ENCODE results near the gene GALNT9. TPM values are rescaled to one million over a fixed set of nuclear protein-coding genes. Genes with fewer than 3 reads are reported as not detected.

The GALNT9 gene
- total and polyA plus RNA-seq, 2 donors: 0.91 to 1.5 TPM

- Histone ChIP-seq H3K9me3 (ENCODE audit: control insufficient read depth in 2 of 2, insufficient read depth in 1 of 2, low read length in 1 of 2) (peaks cover 2 to 6% of the 10 kb centered on the region in 2 donors), H3K4me1 (ENCODE audit: control insufficient read depth in 2 of 2, insufficient read depth in 2 of 2, low read length in 2 of 2) (peaks cover 0 to 20% of the 10 kb centered on the region in 2 donors), H3K27me3 (ENCODE audit: control insufficient read depth in 2 of 2, insufficient read depth in 1 of 2, low read length in 1 of 2) (peaks cover 4 to 10% of the 10 kb centered on the region in 2 donors), H3K4me3 (ENCODE audit: low read length in 2 of 2) (no peak overlapping the region), H3K36me3 (ENCODE audit: control insufficient read depth in 2 of 2, insufficient read depth in 2 of 2, low read length in 1 of 2) (peaks cover 8 to 9% of the 10 kb centered on the region in 2 donors), H3K27ac (ENCODE audit: low read depth in 1 of 2, low read length in 1 of 2) (no peak overlapping the region)
- DNase-seq (ENCODE audit: low read depth in 6 of 9, low spot score in 9 of 9): no peak
- 98% methylated on average over 5 of the region's 5 CpGs for WGBS
Observed at GRCh38 chr12:132157733-132158409, 171.5 kb downstream of the GALNT9 start.

DNA sequence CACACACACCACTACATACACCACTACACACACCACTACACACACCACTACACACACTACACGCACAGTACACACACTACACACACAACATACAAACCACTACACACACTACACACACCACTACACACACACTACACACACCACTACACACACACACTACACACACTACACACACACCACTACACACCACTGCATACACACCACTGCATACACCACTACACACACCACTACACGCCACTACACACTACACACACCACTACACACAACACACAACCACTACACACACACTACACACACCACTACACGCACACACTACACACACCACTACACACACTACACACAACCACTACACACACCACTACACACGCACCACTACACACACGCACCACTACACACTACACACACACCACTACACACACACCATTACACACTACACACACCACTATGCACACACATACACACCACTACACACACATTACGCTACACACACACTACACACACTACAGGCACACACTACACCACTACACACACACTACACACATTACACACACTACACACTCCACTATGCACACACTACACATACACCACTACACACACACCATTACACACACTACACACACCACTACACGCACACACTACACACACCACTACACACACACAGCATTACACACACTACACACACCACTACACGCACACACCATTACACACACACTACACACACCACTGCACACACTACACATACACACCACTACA is 172.6 kb downstream of the GALNT9 start:
- no peak for DNase-seq (ENCODE audit: low read depth in 6 of 9, low spot score in 9 of 9)
- WGBS: 86% methylated on average over 8 of the region's 8 CpGs
- Histone ChIP-seq H3K4me3 (ENCODE audit: low read length in 2 of 2) (no peak overlapping the region), H3K4me1 (ENCODE audit: control insufficient read depth in 2 of 2, insufficient read depth in 2 of 2, low read length in 2 of 2) (peaks cover 0 to 11% of the 10 kb centered on the region in 2 donors), H3K9me3 (ENCODE audit: control insufficient read depth in 2 of 2, insufficient read depth in 1 of 2, low read length in 1 of 2) (peaks cover 2 to 6% of the 10 kb centered on the region in 2 donors), H3K27me3 (ENCODE audit: control insufficient read depth in 2 of 2, insufficient read depth in 1 of 2, low read length in 1 of 2) (no peaks in the 10 kb centered on the region), H3K27ac (ENCODE audit: low read depth in 1 of 2, low read length in 1 of 2) (no peak overlapping the region), H3K36me3 (ENCODE audit: control insufficient read depth in 2 of 2, insufficient read depth in 2 of 2, low read length in 1 of 2) (peaks cover 16 to 18% of the 10 kb centered on the region in 2 donors)

- peaks cover 0 to 11% of the 10 kb centered on the region in 2 donors for H3K4me1 ChIP-seq (ENCODE audit: control insufficient read depth in 2 of 2, insufficient read depth in 2 of 2, low read length in 2 of 2)
- WGBS: 96% methylated on average over 10 of the region's 10 CpGs
- no peaks in the 10 kb centered on the region for H3K27me3 ChIP-seq (ENCODE audit: control insufficient read depth in 2 of 2, insufficient read depth in 1 of 2, low read length in 1 of 2)
- DNase-seq (ENCODE audit: low read depth in 6 of 9, low spot score in 9 of 9): no peak
- H3K4me3 ChIP-seq (ENCODE audit: low read length in 2 of 2): no peak overlapping the region
- H3K36me3 ChIP-seq (ENCODE audit: control insufficient read depth in 2 of 2, insufficient read depth in 2 of 2, low read length in 1 of 2): peaks cover 24 to 26% of the 10 kb centered on the region in 2 donors
- H3K27ac ChIP-seq (ENCODE audit: low read depth in 1 of 2, low read length in 1 of 2): no peak overlapping the region
- H3K9me3 ChIP-seq (ENCODE audit: control insufficient read depth in 2 of 2, insufficient read depth in 1 of 2, low read length in 1 of 2): peaks cover 2 to 6% of the 10 kb centered on the region in 2 donors
Observed at GRCh38 chr12:132155771-132156572, 173.4 kb downstream of the GALNT9 start.

DNA sequence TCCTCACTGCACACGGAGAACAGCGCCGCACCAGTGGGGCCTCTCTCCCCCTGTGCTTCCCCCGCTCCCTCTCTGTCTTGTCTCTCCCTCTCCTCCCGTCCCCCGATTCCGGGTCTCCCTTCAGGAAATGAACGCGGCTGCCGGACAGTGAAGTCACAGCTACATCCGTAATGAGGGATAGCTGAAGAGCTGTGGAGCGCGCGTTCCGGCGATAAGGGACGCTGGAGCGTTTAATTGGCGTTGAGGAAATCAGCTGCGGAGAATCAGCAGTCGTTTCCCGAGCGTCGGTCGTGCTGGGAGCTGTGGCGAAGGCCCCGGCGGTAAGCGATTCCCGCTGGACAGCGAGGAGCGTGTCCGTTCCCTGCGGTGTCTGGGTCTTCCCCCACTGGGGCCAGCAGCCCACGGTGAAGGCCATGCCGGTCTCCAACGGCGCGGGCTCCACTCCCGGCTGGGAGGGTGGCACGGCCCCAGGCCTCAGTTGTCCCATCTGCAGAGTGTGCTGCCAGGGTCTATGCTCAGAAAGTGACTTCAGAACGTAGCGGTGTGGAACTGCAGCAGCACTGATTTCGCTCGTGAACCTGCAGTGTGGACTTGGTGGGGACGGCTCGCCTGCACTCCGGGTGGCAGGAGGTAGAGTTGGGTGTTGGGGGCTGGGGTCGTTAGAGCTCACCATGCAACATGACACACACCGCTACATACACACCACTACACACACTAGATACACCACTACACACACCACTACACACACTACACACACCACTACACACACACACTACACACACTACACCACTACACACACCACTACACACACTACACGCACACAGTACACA is 174.2 kb downstream of the GALNT9 start:
- DNase-seq (ENCODE audit: low read depth in 6 of 9, low spot score in 9 of 9): no peak
- Histone ChIP-seq H3K36me3 (ENCODE audit: control insufficient read depth in 2 of 2, insufficient read depth in 2 of 2, low read length in 1 of 2) (peaks cover 27 to 30% of the 10 kb centered on the region in 2 donors), H3K4me3 (ENCODE audit: low read length in 2 of 2) (no peak overlapping the region), H3K27ac (ENCODE audit: low read depth in 1 of 2, low read length in 1 of 2) (no peak overlapping the region), H3K9me3 (ENCODE audit: control insufficient read depth in 2 of 2, insufficient read depth in 1 of 2, low read length in 1 of 2) (peaks cover 2 to 6% of the 10 kb centered on the region in 2 donors), H3K4me1 (ENCODE audit: control insufficient read depth in 2 of 2, insufficient read depth in 2 of 2, low read length in 2 of 2) (peaks cover 0 to 11% of the 10 kb centered on the region in 2 donors), H3K27me3 (ENCODE audit: control insufficient read depth in 2 of 2, insufficient read depth in 1 of 2, low read length in 1 of 2) (no peaks in the 10 kb centered on the region)
- 92% methylated on average over 51 of the region's 51 CpGs for WGBS

- Histone ChIP-seq H3K4me1 (ENCODE audit: control insufficient read depth in 2 of 2, insufficient read depth in 2 of 2, low read length in 2 of 2) (peaks cover 0 to 11% of the 10 kb centered on the region in 2 donors), H3K4me3 (ENCODE audit: low read length in 2 of 2) (no peak overlapping the region), H3K27me3 (ENCODE audit: control insufficient read depth in 2 of 2, insufficient read depth in 1 of 2, low read length in 1 of 2) (no peaks in the 10 kb centered on the region), H3K27ac (ENCODE audit: low read depth in 1 of 2, low read length in 1 of 2) (no peak overlapping the region), H3K9me3 (ENCODE audit: control insufficient read depth in 2 of 2, insufficient read depth in 1 of 2, low read length in 1 of 2) (peaks cover 2 to 6% of the 10 kb centered on the region in 2 donors), H3K36me3 (ENCODE audit: control insufficient read depth in 2 of 2, insufficient read depth in 2 of 2, low read length in 1 of 2) (peaks cover 27 to 30% of the 10 kb centered on the region in 2 donors)
- WGBS: 80% methylated on average over 21 of the region's 21 CpGs
- DNase-seq (ENCODE audit: low read depth in 6 of 9, low spot score in 9 of 9): no peak
Observed at GRCh38 chr12:132154341-132154761, 175.0 kb downstream of the GALNT9 start.

DNA sequence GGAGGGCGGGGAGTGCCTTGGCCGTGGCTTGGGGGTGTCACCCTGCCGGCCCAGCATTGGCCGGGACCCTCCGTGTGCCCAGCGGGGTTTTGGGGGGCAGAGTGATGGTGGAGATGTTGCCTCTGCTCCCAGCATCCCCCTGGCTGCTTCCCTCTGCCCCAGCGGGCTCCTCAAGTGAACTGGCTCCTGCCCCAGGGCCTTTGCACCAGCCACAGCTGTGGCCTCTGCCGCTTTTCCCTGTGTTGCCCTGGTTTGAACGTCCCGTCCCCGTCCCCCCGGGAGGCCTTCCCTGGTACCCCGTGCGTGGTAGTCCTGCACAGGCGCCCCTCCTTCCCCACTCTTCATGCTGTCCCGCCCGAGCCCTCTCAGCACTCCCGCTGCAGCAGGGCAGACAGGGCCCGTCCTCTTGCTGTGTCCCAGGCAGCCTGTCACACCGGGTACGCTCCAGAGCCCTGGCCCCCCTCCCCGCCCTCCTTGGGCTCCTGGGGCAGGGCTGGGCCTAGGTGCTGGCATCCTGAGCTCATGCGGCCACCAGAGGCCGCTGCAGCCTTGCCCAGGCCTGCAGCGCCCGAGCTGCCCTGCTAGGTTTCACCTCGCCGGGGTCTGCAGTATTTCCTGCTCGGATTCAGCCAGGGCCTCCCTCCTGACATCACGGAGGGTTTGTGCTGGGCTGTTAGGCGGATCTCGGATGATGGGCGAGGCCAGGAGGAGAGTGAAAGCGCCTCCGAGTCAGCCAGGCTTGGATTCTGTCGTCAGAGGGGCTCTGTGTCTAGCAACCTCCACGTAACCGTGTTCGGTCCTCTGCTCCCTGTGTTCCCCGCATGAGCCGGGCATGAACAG is 175.7 kb downstream of the GALNT9 start:
- H3K27me3 ChIP-seq (ENCODE audit: control insufficient read depth in 2 of 2, insufficient read depth in 1 of 2, low read length in 1 of 2): no peaks in the 10 kb centered on the region
- peaks cover 27 to 30% of the 10 kb centered on the region in 2 donors for H3K36me3 ChIP-seq (ENCODE audit: control insufficient read depth in 2 of 2, insufficient read depth in 2 of 2, low read length in 1 of 2)
- peak; percentile 42 to 89 (median 65) for DNase-seq (ENCODE audit: low read depth in 6 of 9, low spot score in 9 of 9)
- H3K4me3 ChIP-seq (ENCODE audit: low read length in 2 of 2): no peak overlapping the region
- peaks cover 2 to 6% of the 10 kb centered on the region in 2 donors for H3K9me3 ChIP-seq (ENCODE audit: control insufficient read depth in 2 of 2, insufficient read depth in 1 of 2, low read length in 1 of 2)
- H3K27ac ChIP-seq (ENCODE audit: low read depth in 1 of 2, low read length in 1 of 2): no peak overlapping the region
- 52% methylated on average over 41 of the region's 41 CpGs for WGBS
- H3K4me1 ChIP-seq (ENCODE audit: control insufficient read depth in 2 of 2, insufficient read depth in 2 of 2, low read length in 2 of 2): peaks cover 0 to 7% of the 10 kb centered on the region in 2 donors

DNA sequence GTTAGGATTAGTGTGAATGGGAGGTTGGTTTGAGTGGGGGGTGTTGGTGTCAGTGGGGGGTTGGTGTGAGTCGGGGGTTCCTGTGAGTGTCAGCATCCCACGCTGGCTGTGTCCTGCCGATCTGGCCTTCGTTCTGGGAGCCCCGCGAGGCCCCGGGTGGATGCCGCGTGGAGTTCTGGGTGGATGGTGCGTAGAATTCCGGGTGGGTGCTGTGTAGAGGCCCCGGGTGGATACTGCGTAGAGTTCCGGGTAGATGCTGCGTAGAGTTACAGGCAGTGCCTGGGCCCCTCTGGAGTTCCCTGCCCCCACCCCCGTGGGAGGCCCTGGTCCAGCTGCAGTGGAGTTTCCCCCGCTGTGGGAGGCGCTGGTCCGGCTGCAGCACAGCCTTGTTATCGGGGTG is 176.4 kb downstream of the GALNT9 start:
- DNase-seq (ENCODE audit: low read depth in 6 of 9, low spot score in 9 of 9): no peak
- H3K36me3 ChIP-seq (ENCODE audit: control insufficient read depth in 2 of 2, insufficient read depth in 2 of 2, low read length in 1 of 2): peaks cover 30 to 31% of the 10 kb centered on the region in 2 donors
- H3K27ac ChIP-seq (ENCODE audit: low read depth in 1 of 2, low read length in 1 of 2): no peak overlapping the region
- H3K27me3 ChIP-seq (ENCODE audit: control insufficient read depth in 2 of 2, insufficient read depth in 1 of 2, low read length in 1 of 2): no peaks in the 10 kb centered on the region
- peaks cover 2 to 6% of the 10 kb centered on the region in 2 donors for H3K9me3 ChIP-seq (ENCODE audit: control insufficient read depth in 2 of 2, insufficient read depth in 1 of 2, low read length in 1 of 2)
- peaks cover 0 to 7% of the 10 kb centered on the region in 2 donors for H3K4me1 ChIP-seq (ENCODE audit: control insufficient read depth in 2 of 2, insufficient read depth in 2 of 2, low read length in 2 of 2)
- no peak overlapping the region for H3K4me3 ChIP-seq (ENCODE audit: low read length in 2 of 2)
- 98% methylated on average over 20 of the region's 20 CpGs for WGBS

DNA sequence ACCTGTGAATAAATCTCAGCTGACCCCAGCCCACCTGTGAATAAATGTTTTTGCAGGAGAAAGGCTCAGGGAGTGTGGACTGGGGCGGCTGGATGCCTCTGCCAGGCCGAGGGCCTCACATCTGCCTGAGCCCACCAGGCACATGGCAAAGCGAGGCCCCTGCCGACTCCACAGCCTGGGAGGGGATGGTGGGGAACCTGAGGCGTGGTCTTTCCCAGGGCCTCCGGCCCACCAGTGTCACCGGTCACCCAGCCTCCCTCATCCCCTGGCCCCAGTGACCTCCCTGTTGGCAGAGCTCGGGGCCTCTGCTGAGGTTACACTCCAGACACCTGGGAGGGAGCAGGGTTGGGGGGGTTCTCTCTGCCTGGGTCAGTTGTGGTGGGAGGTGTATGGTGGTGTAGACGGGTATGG is 177.0 kb downstream of the GALNT9 start:
- 97% methylated on average over 9 of the region's 9 CpGs for WGBS
- Histone ChIP-seq H3K9me3 (ENCODE audit: control insufficient read depth in 2 of 2, insufficient read depth in 1 of 2, low read length in 1 of 2) (peaks cover 2 to 6% of the 10 kb centered on the region in 2 donors), H3K36me3 (ENCODE audit: control insufficient read depth in 2 of 2, insufficient read depth in 2 of 2, low read length in 1 of 2) (peaks cover 31 to 32% of the 10 kb centered on the region in 2 donors), H3K27ac (ENCODE audit: low read depth in 1 of 2, low read length in 1 of 2) (no peak overlapping the region), H3K27me3 (ENCODE audit: control insufficient read depth in 2 of 2, insufficient read depth in 1 of 2, low read length in 1 of 2) (no peaks in the 10 kb centered on the region), H3K4me3 (ENCODE audit: low read length in 2 of 2) (no peak overlapping the region), H3K4me1 (ENCODE audit: control insufficient read depth in 2 of 2, insufficient read depth in 2 of 2, low read length in 2 of 2) (peaks cover 0 to 7% of the 10 kb centered on the region in 2 donors)
- DNase-seq (ENCODE audit: low read depth in 6 of 9, low spot score in 9 of 9): no peak
